Upper lobe of right lung (tissue), 1 donor: ENCODE results near the gene GTF3C1. TPM values are rescaled to one million over a fixed set of nuclear protein-coding genes. Genes with fewer than 3 reads are reported as not detected.

ENCODE experiments used
- ATAC-seq: fragments of 200-7000 bp; cut with Tn5 transposase; one replicate; pipeline ENCODE4 v1.9.1; 2020; ENCODE audit warnings: mild to moderate bottlenecking, moderate library complexity
- DNase-seq: peaks from one replicate; pipeline ENCODE4 v3.0.0-alpha.2; 2020
- H3K27ac ChIP-seq: fragments of 200-600 bp; one replicate; pipeline ENCODE4 v1.8.0; 2022
- H3K27me3 ChIP-seq: fragments of 200-600 bp; one replicate; pipeline ENCODE4 v1.8.0; 2022; ENCODE audit warnings: mild to moderate bottlenecking
- H3K36me3 ChIP-seq: fragments of 200-600 bp; one replicate; pipeline ENCODE4 v1.8.0; 2022
- H3K4me1 ChIP-seq: fragments of 200-600 bp; one replicate; pipeline ENCODE4 v1.8.0; 2022
- H3K4me3 ChIP-seq: fragments of 200-600 bp; one replicate; pipeline ENCODE4 v1.8.0; 2022; ENCODE audit warnings: mild to moderate bottlenecking
- H3K9me3 ChIP-seq: fragments of 200-600 bp; one replicate; pipeline ENCODE4 v1.8.0; 2022
- intact Hi-C: fragments of 100-400 bp; cut with DNase I; formaldehyde crosslinking; loops from one replicate; pipeline ENCODE4 v1.11.0; 2022
- total RNA-seq: library from RNA; stranded (reverse); fragmentation: NEBNext Ultra II Directional; extraction: Animal tissue kit (Norgen Biotek cat#: 25700); gene quantifications from one replicate; pipeline ENCODE4 v1.2.1, GENCODE V29; 2021
- TF ChIP-seq, protein P1 (sequence below): fragments of 200-600 bp; IDR thresholded peaks from one replicate; pipeline ENCODE4 v1.8.0; 2022; ENCODE audit warnings: antibody characterized with exemption
- donor health status: DM: no; HTN: yes; CAD: no; lungs with severe emphysema.

The GTF3C1 gene
- total RNA-seq, 1 donor from 2014 or later: 55.0 TPM

DNA sequence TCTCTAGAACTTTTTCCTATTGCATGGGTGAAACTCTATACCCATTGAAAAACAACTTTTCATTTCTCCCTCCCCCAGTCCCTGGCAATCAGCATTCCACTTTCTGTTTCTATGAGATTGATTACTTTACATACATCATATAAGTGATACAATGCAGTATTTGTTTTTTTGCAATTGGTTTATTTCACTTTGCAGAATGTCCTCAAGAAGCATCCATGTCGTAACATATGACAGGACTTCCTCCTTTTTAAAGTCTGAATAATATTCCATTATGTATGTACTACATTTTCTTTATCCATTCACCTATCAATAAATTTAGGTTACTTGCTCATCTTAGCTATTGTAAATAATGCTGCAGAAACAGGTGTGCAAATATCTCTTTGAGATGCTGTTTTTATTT, 139.0 kb downstream of the GTF3C1 start:
- Histone ChIP-seq H3K9me3 (peaks cover 3% of the 10 kb centered on the region), H3K36me3 (no peaks in the 10 kb centered on the region), H3K27ac (no peak overlapping the region), H3K4me3 (no peak overlapping the region), H3K4me1 (peaks cover 4% of the 10 kb centered on the region), H3K27me3 (no peaks in the 10 kb centered on the region)
- TF ChIP-seq, protein P1, sequence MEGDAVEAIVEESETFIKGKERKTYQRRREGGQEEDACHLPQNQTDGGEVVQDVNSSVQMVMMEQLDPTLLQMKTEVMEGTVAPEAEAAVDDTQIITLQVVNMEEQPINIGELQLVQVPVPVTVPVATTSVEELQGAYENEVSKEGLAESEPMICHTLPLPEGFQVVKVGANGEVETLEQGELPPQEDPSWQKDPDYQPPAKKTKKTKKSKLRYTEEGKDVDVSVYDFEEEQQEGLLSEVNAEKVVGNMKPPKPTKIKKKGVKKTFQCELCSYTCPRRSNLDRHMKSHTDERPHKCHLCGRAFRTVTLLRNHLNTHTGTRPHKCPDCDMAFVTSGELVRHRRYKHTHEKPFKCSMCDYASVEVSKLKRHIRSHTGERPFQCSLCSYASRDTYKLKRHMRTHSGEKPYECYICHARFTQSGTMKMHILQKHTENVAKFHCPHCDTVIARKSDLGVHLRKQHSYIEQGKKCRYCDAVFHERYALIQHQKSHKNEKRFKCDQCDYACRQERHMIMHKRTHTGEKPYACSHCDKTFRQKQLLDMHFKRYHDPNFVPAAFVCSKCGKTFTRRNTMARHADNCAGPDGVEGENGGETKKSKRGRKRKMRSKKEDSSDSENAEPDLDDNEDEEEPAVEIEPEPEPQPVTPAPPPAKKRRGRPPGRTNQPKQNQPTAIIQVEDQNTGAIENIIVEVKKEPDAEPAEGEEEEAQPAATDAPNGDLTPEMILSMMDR: no peak
- intact Hi-C loops: no loop called here
- no peak for DNase-seq
- no peak for ATAC-seq

Other genes with a start within 250 kb of the GTF3C1 start
- gene IL4R, start 235.9 kb downstream of the GTF3C1 start, total RNA-seq: 153 TPM
- 3.9 TPM for gene IL21R, start 147.7 kb downstream of the GTF3C1 start, total RNA-seq
- 23.8 TPM for gene KATNIP, start 231 bp upstream of the GTF3C1 start, total RNA-seq